ENCODE results near the gene RNF186. TPM values are rescaled to one million over a fixed set of nuclear protein-coding genes. Genes with fewer than 3 reads are reported as not detected.
"Not testable (repeated sequence)": the region's sequence is repeated elsewhere in the genome, so short reads cannot be mapped to it uniquely, and the experiment has no call there.

The RNF186 gene
- polyA plus RNA-seq, result not detected

DNA sequence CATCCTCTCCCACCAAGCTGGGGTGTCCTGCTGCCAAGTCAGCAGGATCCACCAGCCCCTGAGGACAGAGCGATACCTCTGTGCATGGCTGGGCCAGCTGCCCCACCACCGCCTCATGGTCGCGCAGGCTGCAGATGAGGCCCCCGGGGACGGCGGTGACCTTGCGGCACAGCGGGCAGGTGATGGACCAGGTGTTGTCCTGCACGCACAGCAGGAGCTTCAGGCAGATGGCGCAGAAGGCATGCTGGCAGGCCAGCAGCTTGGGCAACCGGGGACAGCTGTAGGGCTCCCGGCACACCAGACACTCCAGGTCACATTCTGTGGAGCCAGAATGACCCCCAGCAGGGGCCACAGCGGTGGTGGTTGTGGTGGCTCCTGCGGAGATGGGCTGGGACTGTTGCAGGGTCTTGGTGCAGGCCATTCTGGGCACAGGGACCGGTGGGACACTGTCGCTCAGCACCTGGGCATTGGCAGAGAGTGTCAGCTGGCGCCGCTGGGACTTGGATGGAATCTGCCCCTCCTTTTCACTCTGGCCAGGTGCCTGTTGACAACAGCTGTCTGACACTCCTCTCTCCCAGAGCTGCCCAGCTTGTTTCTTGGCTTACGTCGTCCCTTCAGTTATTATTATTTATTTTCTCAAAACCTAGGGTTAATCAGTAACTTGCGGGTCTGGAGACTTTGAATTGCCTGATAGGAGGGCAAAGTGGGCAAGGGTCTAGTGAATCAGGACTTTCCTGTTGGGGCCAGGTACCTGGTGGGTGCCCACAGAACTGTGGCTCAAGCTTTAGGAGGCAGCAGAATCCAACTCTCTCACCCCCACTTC lies at the start of gene RNF186:
Gene RNF186, minus strand, starts transcription at position 603 of the 823 bp plus-strand sequence. Its CDS starts 182 bp downstream, at position 421.
- H3K36me3 Mint-ChIP-seq, result peaks cover 2% of the 10 kb centered on the region
- no peaks in the 10 kb centered on the region for H3K9me3 Mint-ChIP-seq
- H3K27me3 Mint-ChIP-seq, result peaks cover 2% of the 10 kb centered on the region
- H3K4me3 Mint-ChIP-seq, result peak within 1 kb of the TSS in 1 of 4 donors; percentile 54
- no peak within 1 kb of the TSS for H3K27ac Mint-ChIP-seq
- H3K4me1 Mint-ChIP-seq, result peaks cover 0 to 2% (median 0%) of the 10 kb centered on the region in 3 donors

DNA sequence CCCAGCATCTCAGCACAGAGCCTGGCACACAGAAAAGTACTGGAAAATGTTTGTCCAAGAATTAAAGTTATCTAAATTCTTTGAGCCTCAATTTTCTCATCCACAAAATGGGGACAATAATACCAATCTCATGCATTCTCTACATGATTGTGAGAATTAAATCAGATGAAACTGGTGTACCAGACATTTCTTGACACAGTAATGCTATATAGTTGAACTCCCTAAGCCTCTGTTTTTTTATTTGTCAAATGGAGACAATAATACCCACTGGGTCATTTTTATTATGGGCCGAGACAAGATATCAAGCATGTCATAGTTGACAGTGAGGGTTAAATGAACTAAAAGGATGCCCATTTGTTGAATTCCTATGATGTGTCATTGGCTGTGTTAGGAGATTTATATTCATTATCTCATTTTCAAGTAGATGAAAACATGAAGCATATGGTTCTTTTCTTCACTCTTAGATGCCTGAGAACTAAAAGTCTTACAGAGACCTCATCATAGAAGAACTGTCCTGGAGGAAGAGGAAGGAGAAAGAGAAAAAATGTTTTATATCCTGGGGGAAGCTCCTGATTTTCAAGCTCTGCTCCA lies 49.6 kb upstream of the RNF186 start:
- H3K36me3 Mint-ChIP-seq, result peaks cover 4% of the 10 kb centered on the region
- H3K27me3 Mint-ChIP-seq, result peaks cover 21% of the 10 kb centered on the region
- no peak overlapping the region for H3K4me3 Mint-ChIP-seq

DNA sequence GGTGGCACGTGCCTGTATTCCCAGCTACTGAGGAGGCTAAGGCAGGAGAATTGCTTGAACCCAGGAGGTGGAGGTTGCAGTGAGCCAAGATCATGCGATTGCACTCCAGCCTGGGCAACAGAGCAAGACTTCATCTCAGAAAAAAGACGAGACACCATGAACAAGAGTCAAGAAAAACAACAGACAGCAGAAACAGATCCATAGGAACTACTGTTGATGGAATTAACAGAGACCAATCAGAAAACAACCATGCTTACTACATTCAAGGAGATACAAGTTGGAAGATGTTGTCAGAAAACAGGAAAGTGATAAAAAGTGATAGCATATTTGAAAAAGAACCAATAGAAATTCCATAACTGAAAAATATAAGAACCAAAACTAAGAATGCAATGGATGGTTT lies 47.9 kb upstream of the RNF186 start:
- H3K36me3 Mint-ChIP-seq, result peaks cover 4% of the 10 kb centered on the region
- no peaks in the 10 kb centered on the region for H3K4me1 Mint-ChIP-seq
- no peak overlapping the region for H3K27ac Mint-ChIP-seq
- H3K9me3 Mint-ChIP-seq, result peaks cover 4 to 13% (median 5%) of the 10 kb centered on the region in 3 donors
- peaks cover 20% of the 10 kb centered on the region for H3K27me3 Mint-ChIP-seq
- H3K4me3 Mint-ChIP-seq, result no peak overlapping the region

More for the DNA sequence above, 49.6 kb upstream of the RNF186 start:
- Mint-ChIP-seq H3K27ac (no peak overlapping the region), H3K4me1 (no peaks in the 10 kb centered on the region), H3K9me3 (peaks cover 4 to 13% (median 5%) of the 10 kb centered on the region in 3 donors)

- peaks cover 4 to 13% (median 5%) of the 10 kb centered on the region in 3 donors for H3K9me3 Mint-ChIP-seq
- no peaks in the 10 kb centered on the region for H3K4me1 Mint-ChIP-seq
- H3K27ac Mint-ChIP-seq, result no peak overlapping the region
- peaks cover 17% of the 10 kb centered on the region for H3K27me3 Mint-ChIP-seq
- no peak overlapping the region for H3K4me3 Mint-ChIP-seq
- peaks cover 4% of the 10 kb centered on the region for H3K36me3 Mint-ChIP-seq
Measured at GRCh38 chr1:19861842-19862530, 46.9 kb upstream of the RNF186 start.

DNA sequence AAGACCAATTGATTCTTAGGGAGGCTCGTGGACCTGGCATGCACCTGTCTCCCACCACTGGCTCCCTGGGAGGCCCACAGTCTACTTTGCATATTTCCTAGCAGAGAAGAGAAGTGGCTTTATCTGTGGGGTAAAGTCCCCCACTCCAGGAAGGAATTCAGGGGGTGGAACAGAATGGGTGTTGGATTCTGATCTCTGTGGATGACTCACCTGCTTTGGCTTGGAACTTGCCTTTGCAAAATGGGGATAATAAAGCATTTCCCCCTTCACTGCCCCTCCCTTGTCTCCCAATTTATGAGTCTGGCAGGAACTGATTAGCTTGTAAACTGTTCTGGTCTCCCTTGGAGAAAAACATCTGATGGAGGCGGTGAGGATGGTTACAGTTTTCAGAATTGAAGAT lies 46.0 kb upstream of the RNF186 start:
- Mint-ChIP-seq H3K27ac (no peak overlapping the region), H3K4me3 (no peak overlapping the region), H3K36me3 (peaks cover 4% of the 10 kb centered on the region), H3K27me3 (peaks cover 17% of the 10 kb centered on the region), H3K4me1 (no peaks in the 10 kb centered on the region), H3K9me3 (peaks cover 4 to 13% (median 4%) of the 10 kb centered on the region in 3 donors)

DNA sequence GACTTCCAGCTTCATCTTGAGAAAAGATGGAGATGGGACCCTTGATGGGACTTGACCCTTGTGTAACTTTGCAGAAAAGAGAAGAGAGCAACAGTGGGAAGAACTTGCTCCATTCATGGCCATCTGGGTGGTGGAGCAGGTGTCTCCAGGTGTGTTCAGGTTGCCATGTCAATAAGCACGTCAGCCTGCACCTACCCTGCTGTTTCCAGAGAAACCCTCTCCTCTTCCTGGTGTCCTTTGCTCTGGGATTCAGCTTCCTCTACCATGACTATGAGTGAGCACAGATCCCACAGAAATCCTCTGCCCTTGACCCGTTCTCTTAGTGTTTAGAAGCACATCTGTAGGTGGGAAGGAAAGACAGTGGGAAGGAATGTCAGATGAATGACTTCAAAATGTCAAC lies 45.3 kb upstream of the RNF186 start:
- H3K27me3 Mint-ChIP-seq, result peaks cover 15% of the 10 kb centered on the region
- H3K9me3 Mint-ChIP-seq, result peaks cover 2 to 13% (median 4%) of the 10 kb centered on the region in 3 donors
- no peaks in the 10 kb centered on the region for H3K4me1 Mint-ChIP-seq
- no peak overlapping the region for H3K27ac Mint-ChIP-seq
- no peak overlapping the region for H3K4me3 Mint-ChIP-seq
- peaks cover 4% of the 10 kb centered on the region for H3K36me3 Mint-ChIP-seq

DNA sequence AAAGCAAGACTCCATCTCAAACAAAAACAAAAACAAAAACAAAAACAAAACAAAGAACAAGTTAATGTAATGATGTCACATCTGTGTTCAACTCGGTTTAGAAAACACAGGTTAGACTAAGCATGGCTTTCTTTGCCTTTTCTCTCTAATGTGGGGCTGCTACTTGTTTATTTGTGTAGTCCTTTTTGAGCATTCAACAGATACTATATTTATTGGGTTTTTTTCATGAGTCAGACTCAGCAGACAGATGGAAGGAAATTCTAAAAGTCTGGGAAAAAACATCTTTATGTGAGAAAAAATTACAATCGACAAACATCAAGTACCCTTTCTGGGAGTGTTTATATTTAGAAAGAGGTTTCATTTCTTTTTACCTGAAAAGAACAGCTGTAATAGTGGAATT lies 44.8 kb upstream of the RNF186 start:
- Mint-ChIP-seq H3K4me1 (no peaks in the 10 kb centered on the region), H3K27ac (no peak overlapping the region), H3K36me3 (peaks cover 4% of the 10 kb centered on the region), H3K27me3 (peaks cover 15% of the 10 kb centered on the region), H3K4me3 (no peak overlapping the region), H3K9me3 (peaks cover 2 to 13% (median 4%) of the 10 kb centered on the region in 3 donors)

DNA sequence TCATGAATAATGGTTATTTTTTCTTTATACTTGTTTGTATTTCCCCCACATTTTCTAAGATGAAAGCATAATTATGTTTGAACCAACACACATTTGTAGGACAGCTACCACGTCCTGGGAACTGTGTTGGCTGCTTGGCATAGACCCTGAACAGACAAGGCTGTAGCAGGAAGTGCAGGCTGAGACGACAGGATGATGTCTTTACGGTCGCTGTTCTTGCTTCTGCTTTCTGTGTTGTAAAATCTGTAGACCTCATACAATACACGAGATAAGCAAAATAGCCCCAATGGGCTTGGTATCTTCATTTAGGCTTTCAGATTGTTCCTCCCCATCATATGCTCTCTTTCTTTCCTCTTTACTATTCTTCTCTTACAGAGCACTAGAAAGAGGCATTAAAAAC lies 43.8 kb upstream of the RNF186 start:
- peaks cover 2 to 9% (median 4%) of the 10 kb centered on the region in 3 donors for H3K9me3 Mint-ChIP-seq
- peaks cover 11% of the 10 kb centered on the region for H3K27me3 Mint-ChIP-seq
- no peaks in the 10 kb centered on the region for H3K4me1 Mint-ChIP-seq
- H3K4me3 Mint-ChIP-seq, result no peak overlapping the region
- no peak overlapping the region for H3K27ac Mint-ChIP-seq
- peaks cover 4% of the 10 kb centered on the region for H3K36me3 Mint-ChIP-seq

DNA sequence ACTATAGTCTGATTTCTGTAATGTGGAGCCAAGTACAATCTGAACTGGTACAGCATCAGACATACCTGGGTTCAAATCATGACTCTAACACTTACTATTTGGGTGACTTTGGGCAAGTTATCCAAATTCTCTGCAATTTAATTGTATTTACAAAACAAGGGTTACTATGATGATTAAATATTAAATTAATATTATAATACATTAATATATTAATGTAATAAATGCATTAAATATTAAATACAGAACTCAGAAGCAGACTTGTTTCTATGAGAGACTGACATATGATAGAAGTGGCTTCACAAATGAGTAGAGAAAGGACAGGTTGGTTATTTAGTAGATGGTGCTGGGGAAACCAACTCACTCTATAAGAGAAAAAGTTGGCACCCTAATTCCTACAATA lies 39.8 kb upstream of the RNF186 start:
- H3K27ac Mint-ChIP-seq, result no peak overlapping the region
- H3K36me3 Mint-ChIP-seq, result no peaks in the 10 kb centered on the region
- no peak overlapping the region for H3K4me3 Mint-ChIP-seq
- peaks cover 6% of the 10 kb centered on the region for H3K27me3 Mint-ChIP-seq
- no peaks in the 10 kb centered on the region for H3K9me3 Mint-ChIP-seq
- H3K4me1 Mint-ChIP-seq, result peaks cover 0 to 3% (median 0%) of the 10 kb centered on the region in 3 donors

- H3K4me1 Mint-ChIP-seq, result peaks cover 0 to 3% (median 0%) of the 10 kb centered on the region in 3 donors
- no peak overlapping the region for H3K27ac Mint-ChIP-seq
- no peaks in the 10 kb centered on the region for H3K9me3 Mint-ChIP-seq
- no peak overlapping the region for H3K4me3 Mint-ChIP-seq
- peaks cover 2% of the 10 kb centered on the region for H3K27me3 Mint-ChIP-seq
- H3K36me3 Mint-ChIP-seq, result no peaks in the 10 kb centered on the region
Measured at GRCh38 chr1:19852036-19852435, 37.0 kb upstream of the RNF186 start.

GRCh38 chr1:19850214-19850613 lies 35.1 kb upstream of the RNF186 start:
- no peak overlapping the region for H3K27ac Mint-ChIP-seq
- H3K4me1 Mint-ChIP-seq, result peaks cover 0 to 3% (median 0%) of the 10 kb centered on the region in 3 donors
- H3K36me3 Mint-ChIP-seq, result no peaks in the 10 kb centered on the region
- H3K4me3 Mint-ChIP-seq, result no peak overlapping the region
- H3K27me3 Mint-ChIP-seq, result peaks cover 7% of the 10 kb centered on the region
- no peaks in the 10 kb centered on the region for H3K9me3 Mint-ChIP-seq

- not testable (repeated sequence) for H3K27me3 Mint-ChIP-seq, H3K4me1 Mint-ChIP-seq, H3K4me3 Mint-ChIP-seq, H3K9me3 Mint-ChIP-seq, H3K27ac Mint-ChIP-seq, H3K36me3 Mint-ChIP-seq
Measured at GRCh38 chr1:19849307-19849706, 34.2 kb upstream of the RNF186 start.

DNA sequence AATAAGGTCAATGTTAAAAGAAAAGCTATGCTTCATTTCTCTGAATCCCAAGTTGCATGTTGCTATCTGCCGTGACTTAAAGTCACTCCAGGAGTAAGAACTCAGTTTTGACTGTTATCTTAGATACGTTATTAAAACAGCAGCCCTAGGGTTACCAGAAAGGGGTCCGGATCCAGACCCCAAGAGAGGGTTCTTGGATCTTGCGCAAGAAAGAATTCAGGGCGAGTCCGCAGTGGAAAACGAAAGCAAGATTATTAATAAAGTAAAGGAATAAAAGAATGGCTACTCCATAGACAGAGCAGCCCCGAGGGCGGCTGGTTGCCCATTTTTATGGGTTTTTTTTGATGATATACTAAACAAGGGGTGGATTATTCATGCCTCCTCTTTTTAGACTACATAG lies 32.3 kb upstream of the RNF186 start:
- not testable (repeated sequence) for H3K4me3 Mint-ChIP-seq, H3K27me3 Mint-ChIP-seq, H3K9me3 Mint-ChIP-seq

DNA sequence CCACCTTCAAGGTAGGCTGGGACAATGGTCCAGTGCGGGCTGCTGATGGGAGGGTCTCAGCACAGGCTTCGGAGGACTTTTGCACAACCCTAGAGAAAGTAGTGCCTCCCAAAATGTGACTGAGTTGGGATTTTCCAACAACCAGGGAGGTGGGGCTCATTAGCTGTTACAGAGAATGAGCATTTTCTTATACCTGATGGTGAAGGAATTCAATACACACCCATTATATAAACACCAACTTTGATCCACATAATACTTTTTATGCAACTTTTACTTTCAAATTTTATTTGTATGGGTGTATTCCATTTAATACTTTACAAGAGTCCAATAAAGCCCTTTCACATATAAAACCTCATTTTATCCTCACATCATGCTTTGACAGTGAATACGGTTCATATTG lies 31.3 kb upstream of the RNF186 start:
- H3K36me3 Mint-ChIP-seq, result no peaks in the 10 kb centered on the region
- H3K9me3 Mint-ChIP-seq, result no peaks in the 10 kb centered on the region
- peaks cover 7% of the 10 kb centered on the region for H3K27me3 Mint-ChIP-seq
- peaks cover 0 to 3% (median 0%) of the 10 kb centered on the region in 3 donors for H3K4me1 Mint-ChIP-seq
- H3K27ac Mint-ChIP-seq, result no peak overlapping the region
- no peak overlapping the region for H3K4me3 Mint-ChIP-seq

More for the DNA sequence above, 32.3 kb upstream of the RNF186 start:
- not testable (repeated sequence) for H3K36me3 Mint-ChIP-seq, H3K4me1 Mint-ChIP-seq
- peak overlapping the region in 1 of 3 donors; percentile 33 for H3K27ac Mint-ChIP-seq

- H3K9me3 Mint-ChIP-seq, result no peaks in the 10 kb centered on the region
- H3K27ac Mint-ChIP-seq, result no peak overlapping the region
- H3K4me3 Mint-ChIP-seq, result no peak overlapping the region
- H3K4me1 Mint-ChIP-seq, result no peaks in the 10 kb centered on the region
- no peaks in the 10 kb centered on the region for H3K36me3 Mint-ChIP-seq
- H3K27me3 Mint-ChIP-seq, result peaks cover 8% of the 10 kb centered on the region
Measured at GRCh38 chr1:19845555-19845954, 30.5 kb upstream of the RNF186 start.
